ENCODE measurements around the gene DRD3. TPM values are rescaled to one million over a fixed set of nuclear protein-coding genes. Genes with fewer than 3 reads are reported as not detected.

The DRD3 gene
- total RNA-seq, 1 experiment from 2014 or later, result not detected

- no peaks in the 10 kb centered on the region for H3K4me1 Mint-ChIP-seq (ENCODE audit: insufficient read depth, unreplicated experiment)
- DNase-seq (ENCODE audit: unreplicated experiment), result no peak
- POLR2A ChIA-PET, result no interaction called here
- H3K4me3 Mint-ChIP-seq (ENCODE audit: unreplicated experiment), result no peak overlapping the region
- no peak overlapping the region for H3K27ac Mint-ChIP-seq (ENCODE audit: low read depth, unreplicated experiment)
- H3K36me3 Mint-ChIP-seq (ENCODE audit: insufficient read depth, unreplicated experiment), result peaks cover 88% of the 10 kb centered on the region
- intact Hi-C loops (cut with micrococcal nuclease), result no loop called here
- no peaks in the 10 kb centered on the region for H3K27me3 Mint-ChIP-seq (ENCODE audit: insufficient read depth, unreplicated experiment)
- no TSS peak for BruUV-seq (replicated peaks)
- no peak for TF ChIP-seq CTCF (IDR thresholded peaks at IDR 0.05; ENCODE audit: unreplicated experiment)
- CTCF ChIA-PET, result no interaction called here
- no peaks in the 10 kb centered on the region for H3K9me3 Mint-ChIP-seq (ENCODE audit: unreplicated experiment)
These were observed 99.1 kb downstream of the DRD3 start for GRCh38 chr3:114079761-114080160.

GRCh38 chr3:114078126-114078525 lies 100.7 kb downstream of the DRD3 start:
- CTCF ChIA-PET, result interaction anchor here (0.6 kb wide), 2 partner anchors 11 to 50 kb away, joined by 3 read pairs; no protein-coding TSS in a partner anchor
- POLR2A ChIA-PET, result no interaction called here
- Mint-ChIP-seq H3K27me3 (ENCODE audit: insufficient read depth, unreplicated experiment) (no peaks in the 10 kb centered on the region), H3K36me3 (ENCODE audit: insufficient read depth, unreplicated experiment) (peaks cover 94% of the 10 kb centered on the region), H3K4me3 (ENCODE audit: unreplicated experiment) (no peak overlapping the region), H3K4me1 (ENCODE audit: insufficient read depth, unreplicated experiment) (no peaks in the 10 kb centered on the region), H3K9me3 (ENCODE audit: unreplicated experiment) (no peaks in the 10 kb centered on the region), H3K27ac (ENCODE audit: low read depth, unreplicated experiment) (no peak overlapping the region)
- DNase-seq (ENCODE audit: unreplicated experiment), result no peak
- TF ChIP-seq CTCF (IDR thresholded peaks at IDR 0.05; ENCODE audit: unreplicated experiment), result no peak
- intact Hi-C loops (cut with micrococcal nuclease), result no loop called here
- BruUV-seq (replicated peaks), result no TSS peak

Other genes starting within 250 kb of the DRD3 start
- gene ZDHHC23, start 231.0 kb downstream of the DRD3 start, total RNA-seq (2022), result 7.4 TPM in 2 replicates
- 3.8 and 5.2 TPM in 2 replicates for gene CCDC191, start 122.5 kb downstream of the DRD3 start, total RNA-seq (2022)
- gene QTRT2, start 122.3 kb downstream of the DRD3 start, total RNA-seq (2022), result 39.2 and 43.6 TPM in 2 replicates
- not detected in 2 replicates for gene ZNF80, start 58.5 kb upstream of the DRD3 start, total RNA-seq (2022)
- not detected in 2 replicates for gene TIGIT, start 115.0 kb upstream of the DRD3 start, total RNA-seq (2022)